H9 (cell line): ENCODE data around the gene CFAP157. TPM values are rescaled to one million over a fixed set of nuclear protein-coding genes. Genes with fewer than 3 reads are reported as not detected.

Source experiments
- DNase-seq: peaks from one replicate; pipeline ENCODE4 v3.0.0-alpha.2; 2017
- H2AFZ ChIP-seq: one replicate; pipeline ENCODE4 v1.6.1; 2013; ENCODE audit warnings: mild to moderate bottlenecking, low read length, control low read depth, moderate library complexity
- H2AK5ac ChIP-seq: 2 replicates; pipeline ENCODE4 v1.6.1; 2013; ENCODE audit warnings: low read length, control low read depth, mixed read lengths; ENCODE audit not compliant: insufficient read length
- H2BK120ac ChIP-seq: one replicate; pipeline ENCODE4 v1.6.1; 2013; ENCODE audit warnings: low read depth, mild to moderate bottlenecking, low read length, control low read depth, inconsistent platforms; ENCODE audit not compliant: poor library complexity, severe bottlenecking
- H2BK12ac ChIP-seq: 2 replicates; pipeline ENCODE4 v1.6.1; 2013; ENCODE audit warnings: low read length, control low read depth, mixed read lengths, low read depth; ENCODE audit not compliant: insufficient read length
- H2BK15ac ChIP-seq: 2 replicates; pipeline ENCODE4 v1.6.1; 2013; ENCODE audit warnings: low read depth, low read length, control low read depth
- H2BK20ac ChIP-seq: one replicate; pipeline ENCODE4 v1.6.1; 2013; ENCODE audit warnings: low read depth, mild to moderate bottlenecking, low read length, control low read depth, inconsistent platforms; ENCODE audit not compliant: poor library complexity, severe bottlenecking
- H2BK5ac ChIP-seq: 2 replicates; pipeline ENCODE4 v1.6.1; 2013; ENCODE audit warnings: low read length, control low read depth, mixed read lengths; ENCODE audit not compliant: insufficient read length
- H3K14ac ChIP-seq: 2 replicates; pipeline ENCODE4 v1.6.1; 2013; ENCODE audit warnings: low read length, control low read depth; ENCODE audit not compliant: insufficient read depth
- H3K18ac ChIP-seq: 2 replicates; pipeline ENCODE4 v1.6.1; 2013; ENCODE audit warnings: low read depth, mild to moderate bottlenecking, mixed read lengths, low read length, control low read depth; ENCODE audit not compliant: insufficient read length
- H3K23ac ChIP-seq: 2 replicates; pipeline ENCODE4 v1.6.1; 2013; ENCODE audit warnings: low read length, control low read depth, mixed read lengths, low read depth; ENCODE audit not compliant: insufficient read length
- H3K23me2 ChIP-seq: 2 replicates; pipeline ENCODE4 v1.6.1; 2013; ENCODE audit warnings: low read depth, mild to moderate bottlenecking, mixed read lengths, low read length, control low read depth; ENCODE audit not compliant: insufficient read length, poor library complexity, severe bottlenecking
- H3K27ac ChIP-seq: 2 replicates; pipeline ENCODE4 v1.5.1; 2013; ENCODE audit warnings: low read length, control low read depth, mixed read lengths, low read depth; ENCODE audit not compliant: insufficient read length
- H3K27me3 ChIP-seq: 2 replicates; pipeline ENCODE4 v1.6.1; 2013; ENCODE audit warnings: low read length, control low read depth, inconsistent platforms; ENCODE audit not compliant: insufficient read depth
- H3K4ac ChIP-seq: 2 replicates; pipeline ENCODE4 v1.6.1; 2013; ENCODE audit warnings: low read depth, mild to moderate bottlenecking, control low read depth, inconsistent platforms, low read length, moderate library complexity
- H3K4me1 ChIP-seq: 2 replicates; pipeline ENCODE4 v1.6.1; 2013; ENCODE audit warnings: low read length, control low read depth, inconsistent platforms; ENCODE audit not compliant: insufficient read depth
- H3K4me2 ChIP-seq: 2 replicates; pipeline ENCODE4 v1.6.1; 2013; ENCODE audit warnings: low read length, control low read depth, mixed read lengths; ENCODE audit not compliant: insufficient read length, insufficient read depth
- H3K56ac ChIP-seq: 2 replicates; pipeline ENCODE4 v1.6.1; 2013; ENCODE audit warnings: low read depth, mild to moderate bottlenecking, mixed read lengths, low read length, control low read depth; ENCODE audit not compliant: insufficient read length
- H3K79me1 ChIP-seq: 2 replicates; pipeline ENCODE4 v1.6.1; 2013; ENCODE audit warnings: low read depth, mild to moderate bottlenecking, moderate library complexity, low read length, control low read depth, inconsistent platforms; ENCODE audit not compliant: insufficient read depth, poor library complexity, severe bottlenecking
- H3K79me2 ChIP-seq: 2 replicates; pipeline ENCODE4 v1.6.1; 2013; ENCODE audit warnings: low read length, control low read depth, inconsistent platforms; ENCODE audit not compliant: insufficient read depth
- H3K9ac ChIP-seq: 2 replicates; pipeline ENCODE4 v1.6.1; 2013; ENCODE audit warnings: low read length, control low read depth, mixed read lengths; ENCODE audit not compliant: insufficient read length; ENCODE audit errors: extremely low read depth
- H3K9me3 ChIP-seq: one replicate; pipeline ENCODE4 v1.6.1; 2013; ENCODE audit warnings: low read depth, low read length, inconsistent platforms; ENCODE audit not compliant: control insufficient read depth
- H3T11ph ChIP-seq: one replicate; pipeline ENCODE4 v1.6.1; 2013; ENCODE audit warnings: mild to moderate bottlenecking, low read length, control low read depth, inconsistent platforms
- H4K20me1 ChIP-seq: one replicate; pipeline ENCODE4 v1.6.1; 2013; ENCODE audit not compliant: control insufficient read depth, insufficient read length, insufficient read depth
- H4K5ac ChIP-seq: 2 replicates; pipeline ENCODE4 v1.6.1; 2013; ENCODE audit warnings: low read depth, mild to moderate bottlenecking, mixed read lengths, low read length, control low read depth; ENCODE audit not compliant: insufficient read length
- H4K8ac ChIP-seq: replicated peaks from 2 replicates; pipeline ENCODE4 v1.6.1; 2013; ENCODE audit warnings: low read length, control low read depth, mixed read lengths, low read depth; ENCODE audit not compliant: insufficient read length
- H4K91ac ChIP-seq: 2 replicates; pipeline ENCODE4 v1.6.1; 2013; ENCODE audit warnings: low read depth, mild to moderate bottlenecking, moderate library complexity, mixed read lengths, low read length, control low read depth; ENCODE audit not compliant: insufficient read length
- H3K27ac Mint-ChIP-seq, 3 experiments: 2 replicates in 2 of 3; 3 replicates in 1 of 3; pipeline ENCODE4 v1.8.0; 2020 to 2021; ENCODE audit warnings: mixed read lengths in 3 of 3, mild to moderate bottlenecking in 1 of 3, moderate library complexity in 1 of 3
- H3K27me3 Mint-ChIP-seq: 2 replicates; pipeline ENCODE4 v1.8.0; 2021; ENCODE audit warnings: low read depth, mild to moderate bottlenecking, moderate library complexity, mixed read lengths
- H3K36me3 Mint-ChIP-seq, 3 experiments: 2 replicates in 2 of 3; 3 replicates in 1 of 3; pipeline ENCODE4 v1.8.0; 2020 to 2021; ENCODE audit warnings: low read depth in 3 of 3, mixed read lengths in 3 of 3; ENCODE audit not compliant: insufficient read depth in 1 of 3
- H3K4me1 Mint-ChIP-seq, 2 experiments: 2 replicates each; pipeline ENCODE4 v1.8.0; 2020; ENCODE audit warnings: mixed read lengths in 2 of 2
- H3K4me3 Mint-ChIP-seq, 2 experiments: 2 replicates in 1 of 2; 3 replicates in 1 of 2; pipeline ENCODE4 v1.8.0; 2020 to 2021; ENCODE audit warnings: mild to moderate bottlenecking in 2 of 2, mixed read lengths in 2 of 2, moderate library complexity in 1 of 2
- H3K9me3 Mint-ChIP-seq, 2 experiments: 2 replicates in 1 of 2; 3 replicates in 1 of 2; pipeline ENCODE4 v1.8.0; 2020; ENCODE audit warnings: mild to moderate bottlenecking in 2 of 2, mixed read lengths in 2 of 2, moderate library complexity in 1 of 2
- CTCF ChIP-seq: fragments of 200-600 bp; sonication (generic); conservative IDR thresholded peaks from 3 replicates; pipeline ENCODE4 v1.8.0; 2021; ENCODE audit warnings: antibody characterized with exemption, mild to moderate bottlenecking
- WGBS: extraction: QIAGEN DNeasy Blood & Tissue Kit; methylation state at CpG from one replicate; pipeline ENCODE4 v1.1.7; 2013; ENCODE audit warnings: missing lambda C conversion rate, low lambda C conversion rate, mixed read lengths; ENCODE audit not compliant: insufficient read length; ENCODE audit errors: extremely low coverage; 5-methylcytosine and 5-hydroxymethylcytosine counted together
- total RNA-seq: library from RNA; stranded (reverse); gene quantifications from 2 replicates; pipeline ENCODE4 v1.2.1, GENCODE V29; 2021

Gene CFAP157
- total RNA-seq, 1 experiment from 2014 or later: 0.22 TPM

GRCh38 chr9:127729522-127730256 is 22.9 kb downstream of the CFAP157 start:
- H3K4ac ChIP-seq: no peak overlapping the region
- no peak overlapping the region for H2BK15ac ChIP-seq
- no peaks in the 10 kb centered on the region for H3K79me1 ChIP-seq
- no peak overlapping the region for H2BK20ac ChIP-seq
- H2AK5ac ChIP-seq: no peak overlapping the region
- no peak overlapping the region for H3K9ac ChIP-seq
- Mint-ChIP-seq H3K4me1 (peaks cover 6 to 8% of the 10 kb centered on the region in 2 experiments), H3K27ac (no peak overlapping the region; a peak in 1 of 7 replicates), H3K9me3 (no peaks in the 10 kb centered on the region), H3K4me3 (no peak overlapping the region), H3K36me3 (no peaks in the 10 kb centered on the region; a peak in 1 of 7 replicates), H3K27me3 (no peaks in the 10 kb centered on the region)
- H3K79me2 ChIP-seq: no peaks in the 10 kb centered on the region
- no peak overlapping the region for H3K23ac ChIP-seq
- no peak overlapping the region for H4K91ac ChIP-seq
- no peak for DNase-seq
- no peak overlapping the region for H2BK12ac ChIP-seq
- H3K27me3 ChIP-seq: no peaks in the 10 kb centered on the region
- no peaks in the 10 kb centered on the region for H3K9me3 ChIP-seq
- H4K8ac ChIP-seq: no peak overlapping the region
- H3K56ac ChIP-seq: no peak overlapping the region
- no peak overlapping the region for H4K5ac ChIP-seq
- H3K4me1 ChIP-seq: no peaks in the 10 kb centered on the region
- no peak overlapping the region for H2BK5ac ChIP-seq
- H3K4me2 ChIP-seq: no peak overlapping the region
- no peak overlapping the region for H3K27ac ChIP-seq
- no peak overlapping the region for H3T11ph ChIP-seq
- no peak overlapping the region for H3K14ac ChIP-seq
- no peak overlapping the region for H3K18ac ChIP-seq
- no peak overlapping the region for H2AFZ ChIP-seq
- H4K20me1 ChIP-seq: no peaks in the 10 kb centered on the region
- no CpG with 5 or more reads among the region's 18 CpGs for WGBS
- H3K23me2 ChIP-seq: no peaks in the 10 kb centered on the region
- no peak overlapping the region for H2BK120ac ChIP-seq
- TF ChIP-seq CTCF: no peak
